ENCODE results near the gene LRP8. TPM values are rescaled to one million over a fixed set of nuclear protein-coding genes. Genes with fewer than 3 reads are reported as not detected.

The LRP8 gene
- total and polyA plus RNA-seq, 4 donors: 0.15 to 0.75 (median 0.29) TPM

GRCh38 chr1:53285546-53285945, 42.3 kb downstream of the LRP8 start:
- Histone ChIP-seq H3K27me3 (ENCODE audit: control insufficient read depth in 4 of 4, insufficient read depth in 4 of 4, low read length in 3 of 4) (peaks cover 0 to 4% (median 0%) of the 10 kb centered on the region in 4 donors), H3K9ac (ENCODE audit: low read depth in 1 of 2, low read length in 2 of 2) (no peak overlapping the region)
- DNase-seq (ENCODE audit: low spot score): no peak

More at GRCh38 chr1:53285546-53285945, 42.3 kb downstream of the LRP8 start:
- Histone ChIP-seq H3K36me3 (ENCODE audit: control insufficient read depth in 4 of 4, insufficient read depth in 3 of 4, low read depth in 1 of 4, low read length in 3 of 4) (no peaks in the 10 kb centered on the region), H3K9me3 (ENCODE audit: control insufficient read depth in 4 of 4, low read length in 3 of 4) (no peaks in the 10 kb centered on the region), H3K4me1 (ENCODE audit: control insufficient read depth in 4 of 4, insufficient read depth in 4 of 4, low read length in 3 of 4) (no peaks in the 10 kb centered on the region), H3K27ac (ENCODE audit: low read depth in 1 of 2, low read length in 2 of 2) (no peak overlapping the region), H3K4me3 (ENCODE audit: low read depth in 1 of 3, low read length in 3 of 3) (no peak overlapping the region)
- TF ChIP-seq, protein P1, sequence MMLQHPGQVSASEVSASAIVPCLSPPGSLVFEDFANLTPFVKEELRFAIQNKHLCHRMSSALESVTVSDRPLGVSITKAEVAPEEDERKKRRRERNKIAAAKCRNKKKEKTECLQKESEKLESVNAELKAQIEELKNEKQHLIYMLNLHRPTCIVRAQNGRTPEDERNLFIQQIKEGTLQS (IDR thresholded peaks at IDR 0.05): no peak
- TF ChIP-seq MAX (IDR thresholded peaks at IDR 0.05) (no peak), RXRA (IDR thresholded peaks at IDR 0.05) (no peak), HNF4A (conservative IDR thresholded peaks at IDR 0.05) (no peak), HNF4G (IDR thresholded peaks at IDR 0.05) (no peak), REST (IDR thresholded peaks at IDR 0.05) (no peak), RAD21 (IDR thresholded peaks at IDR 0.05) (no peak), YY1 (IDR thresholded peaks at IDR 0.05) (no peak), JUND (IDR thresholded peaks at IDR 0.05) (no peak)
- TF ChIP-seq, protein P2, sequence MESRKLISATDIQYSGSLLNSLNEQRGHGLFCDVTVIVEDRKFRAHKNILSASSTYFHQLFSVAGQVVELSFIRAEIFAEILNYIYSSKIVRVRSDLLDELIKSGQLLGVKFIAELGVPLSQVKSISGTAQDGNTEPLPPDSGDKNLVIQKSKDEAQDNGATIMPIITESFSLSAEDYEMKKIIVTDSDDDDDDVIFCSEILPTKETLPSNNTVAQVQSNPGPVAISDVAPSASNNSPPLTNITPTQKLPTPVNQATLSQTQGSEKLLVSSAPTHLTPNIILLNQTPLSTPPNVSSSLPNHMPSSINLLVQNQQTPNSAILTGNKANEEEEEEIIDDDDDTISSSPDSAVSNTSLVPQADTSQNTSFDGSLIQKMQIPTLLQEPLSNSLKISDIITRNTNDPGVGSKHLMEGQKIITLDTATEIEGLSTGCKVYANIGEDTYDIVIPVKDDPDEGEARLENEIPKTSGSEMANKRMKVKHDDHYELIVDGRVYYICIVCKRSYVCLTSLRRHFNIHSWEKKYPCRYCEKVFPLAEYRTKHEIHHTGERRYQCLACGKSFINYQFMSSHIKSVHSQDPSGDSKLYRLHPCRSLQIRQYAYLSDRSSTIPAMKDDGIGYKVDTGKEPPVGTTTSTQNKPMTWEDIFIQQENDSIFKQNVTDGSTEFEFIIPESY (IDR thresholded peaks at IDR 0.05): no peak
- TF ChIP-seq, protein P3, sequence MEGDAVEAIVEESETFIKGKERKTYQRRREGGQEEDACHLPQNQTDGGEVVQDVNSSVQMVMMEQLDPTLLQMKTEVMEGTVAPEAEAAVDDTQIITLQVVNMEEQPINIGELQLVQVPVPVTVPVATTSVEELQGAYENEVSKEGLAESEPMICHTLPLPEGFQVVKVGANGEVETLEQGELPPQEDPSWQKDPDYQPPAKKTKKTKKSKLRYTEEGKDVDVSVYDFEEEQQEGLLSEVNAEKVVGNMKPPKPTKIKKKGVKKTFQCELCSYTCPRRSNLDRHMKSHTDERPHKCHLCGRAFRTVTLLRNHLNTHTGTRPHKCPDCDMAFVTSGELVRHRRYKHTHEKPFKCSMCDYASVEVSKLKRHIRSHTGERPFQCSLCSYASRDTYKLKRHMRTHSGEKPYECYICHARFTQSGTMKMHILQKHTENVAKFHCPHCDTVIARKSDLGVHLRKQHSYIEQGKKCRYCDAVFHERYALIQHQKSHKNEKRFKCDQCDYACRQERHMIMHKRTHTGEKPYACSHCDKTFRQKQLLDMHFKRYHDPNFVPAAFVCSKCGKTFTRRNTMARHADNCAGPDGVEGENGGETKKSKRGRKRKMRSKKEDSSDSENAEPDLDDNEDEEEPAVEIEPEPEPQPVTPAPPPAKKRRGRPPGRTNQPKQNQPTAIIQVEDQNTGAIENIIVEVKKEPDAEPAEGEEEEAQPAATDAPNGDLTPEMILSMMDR (IDR thresholded peaks at IDR 0.05; ENCODE audit: low read depth, low read length, missing input control): no peak
- 80% methylated on average over 5 of the region's 5 CpGs for WGBS
